ENCODE results near the gene VAMP2.

Gene VAMP2

GRCh38 chr17:8125154-8125946 lies 37.4 kb downstream of the VAMP2 start:
- Histone ChIP-seq H3K4me3 (ENCODE audit: low read length) (peak overlapping the region; percentile 100), H3K27me3 (ENCODE audit: low read depth, low read length) (no peaks in the 10 kb centered on the region), H3K79me2 (ENCODE audit: low read length) (no peaks in the 10 kb centered on the region), H2AFZ (ENCODE audit: low read depth, low read length) (peak overlapping the region; percentile 94; the same call in 1 of the 2 replicates), H3K4me2 (ENCODE audit: low read length) (peak overlapping the region; percentile 99), H4K20me1 (ENCODE audit: insufficient read depth, low read length) (no peaks in the 10 kb centered on the region), H3K4me1 (ENCODE audit: low read length) (peaks cover 12% of the 10 kb centered on the region; the same call in 1 of the 2 replicates), H3K9ac (ENCODE audit: low read length) (peak overlapping the region; percentile 80), H3K9me3 (ENCODE audit: insufficient read depth, low read length) (no peaks in the 10 kb centered on the region), H3K27ac (ENCODE audit: low read length) (peak overlapping the region; percentile 47; the same call in 1 of the 2 replicates), H3K36me3 (replicated peaks; ENCODE audit: low read depth, low read length) (no peaks in the 10 kb centered on the region)
- TF ChIP-seq CTCF (IDR thresholded peaks at IDR 0.05; ENCODE audit: low read depth, low read length) (no peak), EZH2phosphoT487 (IDR thresholded peaks at IDR 0.05; ENCODE audit: low read depth) (no peak)

- H3K9ac ChIP-seq (ENCODE audit: low read length) = peak overlapping the region; percentile 80
- H3K4me3 ChIP-seq (ENCODE audit: low read length) = peak overlapping the region; percentile 100
- H2AFZ ChIP-seq (ENCODE audit: low read depth, low read length) = peak overlapping the region; percentile 33; the same call in 1 of the 2 replicates
- H3K4me2 ChIP-seq (ENCODE audit: low read length) = peak overlapping the region; percentile 99
- no peaks in the 10 kb centered on the region for H3K9me3 ChIP-seq (ENCODE audit: insufficient read depth, low read length)
- no peaks in the 10 kb centered on the region for H4K20me1 ChIP-seq (ENCODE audit: insufficient read depth, low read length)
- no peaks in the 10 kb centered on the region for H3K27me3 ChIP-seq (ENCODE audit: low read depth, low read length)
- TF ChIP-seq EZH2phosphoT487 (IDR thresholded peaks at IDR 0.05; ENCODE audit: low read depth) = no peak
- TF ChIP-seq CTCF (IDR thresholded peaks at IDR 0.05; ENCODE audit: low read depth, low read length) = no peak
- no peaks in the 10 kb centered on the region for H3K36me3 ChIP-seq (replicated peaks; ENCODE audit: low read depth, low read length)
- peaks cover 12% of the 10 kb centered on the region; the same call in 1 of the 2 replicates for H3K4me1 ChIP-seq (ENCODE audit: low read length)
- H3K79me2 ChIP-seq (ENCODE audit: low read length) = no peaks in the 10 kb centered on the region
- no peak overlapping the region for H3K27ac ChIP-seq (ENCODE audit: low read length)
Measured at GRCh38 chr17:8124350-8125153, 38.2 kb downstream of the VAMP2 start.

GRCh38 chr17:8123695-8124349 lies 38.9 kb downstream of the VAMP2 start, which contains the start of gene HES7:
TSS of gene HES7 (minus strand) at chr17:8124106. CDS start at chr17:8124084, 22 bp downstream.
- Histone ChIP-seq H3K4me1 (ENCODE audit: low read length) (peaks cover 12% of the 10 kb centered on the region; the same call in 1 of the 2 replicates), H2AFZ (ENCODE audit: low read depth, low read length) (peak within 1 kb of the TSS; percentile 80; the same call in 1 of the 2 replicates), H4K20me1 (ENCODE audit: insufficient read depth, low read length) (no peaks in the 10 kb centered on the region), H3K36me3 (replicated peaks; ENCODE audit: low read depth, low read length) (no peaks in the 10 kb centered on the region), H3K79me2 (ENCODE audit: low read length) (no peaks in the 10 kb centered on the region), H3K9ac (ENCODE audit: low read length) (peak within 1 kb of the TSS; percentile 80), H3K27ac (ENCODE audit: low read length) (no peak within 1 kb of the TSS), H3K4me2 (ENCODE audit: low read length) (peak within 1 kb of the TSS; percentile 99), H3K4me3 (ENCODE audit: low read length) (peak within 1 kb of the TSS; percentile 100), H3K9me3 (ENCODE audit: insufficient read depth, low read length) (no peaks in the 10 kb centered on the region), H3K27me3 (ENCODE audit: low read depth, low read length) (no peaks in the 10 kb centered on the region)
- no peak for TF ChIP-seq CTCF (IDR thresholded peaks at IDR 0.05; ENCODE audit: low read depth, low read length)
- no peak for TF ChIP-seq EZH2phosphoT487 (IDR thresholded peaks at IDR 0.05; ENCODE audit: low read depth)

All from OCI-LY3 (cell line).